HepG2 (cell line): ENCODE results near the gene FRMPD2. TPM values are rescaled to one million over a fixed set of nuclear protein-coding genes. Genes with fewer than 3 reads are reported as not detected.
A peak's percentile ranks its signal among the peaks of the same experiment; 100 is the strongest.

Source experiments
- CHCHD3 ChIP-seq: sonication (generic); formaldehyde crosslinking; IDR thresholded peaks from 2 replicates; pipeline ENCODE4 v1.8.0; 2022; ENCODE audit warnings: mild to moderate bottlenecking, missing genetic modification reagents, moderate library complexity
- DNMT3B ChIP-seq: conservative IDR thresholded peaks from 2 replicates; pipeline ENCODE4 v1.6.1; 2016; ENCODE audit warnings: missing biosample characterization, control low read depth
- FLYWCH1 ChIP-seq: sonication (generic); formaldehyde crosslinking; IDR thresholded peaks from 2 replicates; pipeline ENCODE4 v1.8.1; 2023; ENCODE audit warnings: mild to moderate bottlenecking, missing genetic modification reagents
- HOXA9 ChIP-seq: sonication (generic); formaldehyde crosslinking; IDR thresholded peaks from 2 replicates; pipeline ENCODE4 v1.8.1; 2022; ENCODE audit warnings: missing genetic modification reagents, mild to moderate bottlenecking, moderate library complexity, borderline replicate concordance
- IKZF1 ChIP-seq: fragments of 450-650 bp; IDR thresholded peaks from 2 replicates; pipeline ENCODE4 v1.7.1; 2016
- IKZF4 ChIP-seq: sonication (generic); formaldehyde crosslinking; IDR thresholded peaks from 2 replicates; pipeline ENCODE4 v1.5.1; 2020; ENCODE audit warnings: borderline replicate concordance, mild to moderate bottlenecking, low read depth, missing genetic modification reagents; ENCODE audit errors: not compliant biosample characterization
- MXD4 ChIP-seq: IDR thresholded peaks from 2 replicates; pipeline ENCODE4 v1.6.1; 2016; ENCODE audit warnings: mild to moderate bottlenecking, missing biosample characterization, missing genetic modification reagents
- NFIB ChIP-seq: sonication (generic); formaldehyde crosslinking; IDR thresholded peaks from 2 replicates; pipeline ENCODE4 v1.9.0; 2021; ENCODE audit warnings: missing genetic modification reagents, mild to moderate bottlenecking, borderline replicate concordance
- NFKBIZ ChIP-seq: IDR thresholded peaks from 2 replicates; pipeline ENCODE4 v1.6.1; 2018; ENCODE audit warnings: missing genetic modification reagents, missing compliant biosample characterization
- NFRKB ChIP-seq: fragments of 450-650 bp; IDR thresholded peaks from 2 replicates; pipeline ENCODE4 v1.6.1; 2017
- RELA ChIP-seq: sonication (generic); formaldehyde crosslinking; IDR thresholded peaks from 2 replicates; pipeline ENCODE4 v1.4.0; 2020; ENCODE audit warnings: missing genetic modification reagents
- RNF2 ChIP-seq: fragments of 450-650 bp; conservative IDR thresholded peaks from 2 replicates; pipeline ENCODE4 v1.6.1; 2016; ENCODE audit warnings: low read depth
- RXRA ChIP-seq: sonication (generic); formaldehyde crosslinking; IDR thresholded peaks from 2 replicates; pipeline ENCODE4 v1.5.1; 2020; ENCODE audit warnings: missing genetic modification reagents
- ZMAT3 ChIP-seq: sonication (generic); formaldehyde crosslinking; conservative IDR thresholded peaks from 2 replicates; pipeline ENCODE4 v1.7.0; 2021; ENCODE audit warnings: missing genetic modification reagents
- ZNF205 ChIP-seq: IDR thresholded peaks from 2 replicates; pipeline ENCODE4 v1.6.1; 2018; ENCODE audit warnings: missing biosample characterization, missing genetic modification reagents
- ZNF382 ChIP-seq: sonication (generic); formaldehyde crosslinking; IDR thresholded peaks from 2 replicates; pipeline ENCODE4 v1.5.0; 2020; ENCODE audit warnings: missing genetic modification reagents, mild to moderate bottlenecking, borderline replicate concordance
- ZNF724P ChIP-seq: sonication (generic); formaldehyde crosslinking; IDR thresholded peaks from 2 replicates; pipeline ENCODE4 v1.8.0; 2022; ENCODE audit warnings: missing genetic modification reagents, borderline replicate concordance
- ZZZ3 ChIP-seq: sonication (generic); formaldehyde crosslinking; IDR thresholded peaks from 2 replicates; pipeline ENCODE4 v1.4.0; 2020; ENCODE audit warnings: missing genetic modification reagents, mild to moderate bottlenecking, borderline replicate concordance
- polyA plus RNA-seq, 8 experiments: library from polyadenylated mRNA; depleted of rRNA in 3 of 8; stranded (reverse) in 7 of 8; unstranded in 1 of 8; fragments of >200 nt; fragmentation: Illumina TruSeq in 4 of 8; extraction: Trizol in 4 of 8; gene quantifications; 2 replicates each; pipeline versions ENCODE4 v1.2.1 to v1.2.3, GENCODE V29; 2011 to 2016; ENCODE audit warnings: low read depth in 4 of 8, missing spikeins in 1 of 8, mixed read lengths in 1 of 8; ENCODE audit not compliant: insufficient read depth in 1 of 8
- total RNA-seq, 5 experiments: library from RNA; depleted of rRNA; stranded (reverse); fragments of >200 nt; fragmentation: Illumina TruSeq; extraction: Trizol; gene quantifications; 2 replicates each; pipeline ENCODE4 v1.2.3, GENCODE V29; 2016; ENCODE audit warnings: low read depth in 1 of 5
- TF ChIP-seq, protein P1 (sequence below): sonication (generic); formaldehyde crosslinking; IDR thresholded peaks from 2 replicates; pipeline ENCODE4; 2020; ENCODE audit warnings: missing genetic modification reagents, mild to moderate bottlenecking, borderline replicate concordance
- TF ChIP-seq, protein P2 (sequence below): sonication (generic); formaldehyde crosslinking; IDR thresholded peaks from 2 replicates; pipeline ENCODE4 v1.8.0; 2022; ENCODE audit warnings: mild to moderate bottlenecking, missing genetic modification reagents, moderate library complexity
- TF ChIP-seq, protein P3 (sequence below): sonication (generic); formaldehyde crosslinking; conservative IDR thresholded peaks from 2 replicates; pipeline ENCODE4 v1.4.0; 2020; ENCODE audit warnings: missing genetic modification reagents
- TF ChIP-seq, protein P4 (sequence below): IDR thresholded peaks from 2 replicates; pipeline ENCODE4 v1.6.1; 2016

Gene FRMPD2
- total and polyA plus RNA-seq, 2 of the 13 experiments (the other 11 are each of a cell fraction or from before 2014, with no cell fraction given), result 0.45 to 1.3 TPM

DNA sequence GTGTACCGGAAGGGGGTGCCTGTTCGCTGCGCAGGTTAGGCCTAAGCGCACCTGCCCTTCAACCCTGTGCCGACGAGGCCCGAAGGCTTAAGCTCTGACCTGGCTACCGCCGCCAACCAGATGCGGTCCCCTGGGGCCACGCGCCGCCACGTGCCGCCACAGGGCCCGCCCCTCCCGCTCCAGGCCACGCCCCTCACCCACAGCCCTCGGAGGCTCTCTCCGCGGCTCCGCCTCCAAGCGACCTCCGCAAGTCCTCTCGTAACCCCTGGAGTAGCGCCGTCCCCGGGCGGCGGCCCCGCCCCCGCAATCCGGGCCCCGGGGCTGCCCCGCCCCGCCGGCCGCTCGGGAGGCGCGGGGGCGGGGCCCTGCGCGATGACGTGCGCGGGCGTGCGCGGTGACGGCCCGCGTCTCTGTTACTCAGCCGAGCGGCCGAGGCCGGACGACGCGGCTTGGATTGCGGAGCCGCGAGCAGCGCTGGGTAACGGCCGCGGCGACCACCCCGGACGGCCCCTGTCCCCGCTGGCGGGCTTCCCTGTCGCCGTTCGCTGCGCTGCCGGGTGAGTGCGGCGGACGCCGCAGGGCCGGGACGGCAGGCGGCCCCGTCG lies 31.9 kb upstream of the FRMPD2 start, which contains the start of gene MAPK8 (continued):
- TF ChIP-seq, protein P1, sequence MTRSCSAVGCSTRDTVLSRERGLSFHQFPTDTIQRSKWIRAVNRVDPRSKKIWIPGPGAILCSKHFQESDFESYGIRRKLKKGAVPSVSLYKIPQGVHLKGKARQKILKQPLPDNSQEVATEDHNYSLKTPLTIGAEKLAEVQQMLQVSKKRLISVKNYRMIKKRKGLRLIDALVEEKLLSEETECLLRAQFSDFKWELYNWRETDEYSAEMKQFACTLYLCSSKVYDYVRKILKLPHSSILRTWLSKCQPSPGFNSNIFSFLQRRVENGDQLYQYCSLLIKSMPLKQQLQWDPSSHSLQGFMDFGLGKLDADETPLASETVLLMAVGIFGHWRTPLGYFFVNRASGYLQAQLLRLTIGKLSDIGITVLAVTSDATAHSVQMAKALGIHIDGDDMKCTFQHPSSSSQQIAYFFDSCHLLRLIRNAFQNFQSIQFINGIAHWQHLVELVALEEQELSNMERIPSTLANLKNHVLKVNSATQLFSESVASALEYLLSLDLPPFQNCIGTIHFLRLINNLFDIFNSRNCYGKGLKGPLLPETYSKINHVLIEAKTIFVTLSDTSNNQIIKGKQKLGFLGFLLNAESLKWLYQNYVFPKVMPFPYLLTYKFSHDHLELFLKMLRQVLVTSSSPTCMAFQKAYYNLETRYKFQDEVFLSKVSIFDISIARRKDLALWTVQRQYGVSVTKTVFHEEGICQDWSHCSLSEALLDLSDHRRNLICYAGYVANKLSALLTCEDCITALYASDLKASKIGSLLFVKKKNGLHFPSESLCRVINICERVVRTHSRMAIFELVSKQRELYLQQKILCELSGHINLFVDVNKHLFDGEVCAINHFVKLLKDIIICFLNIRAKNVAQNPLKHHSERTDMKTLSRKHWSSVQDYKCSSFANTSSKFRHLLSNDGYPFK (CRISPR knock-in tag), result no peak
- TF ChIP-seq, protein P2, sequence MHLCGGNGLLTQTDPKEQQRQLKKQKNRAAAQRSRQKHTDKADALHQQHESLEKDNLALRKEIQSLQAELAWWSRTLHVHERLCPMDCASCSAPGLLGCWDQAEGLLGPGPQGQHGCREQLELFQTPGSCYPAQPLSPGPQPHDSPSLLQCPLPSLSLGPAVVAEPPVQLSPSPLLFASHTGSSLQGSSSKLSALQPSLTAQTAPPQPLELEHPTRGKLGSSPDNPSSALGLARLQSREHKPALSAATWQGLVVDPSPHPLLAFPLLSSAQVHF (CRISPR knock-in tag), result peak; percentile 97
- TF ChIP-seq, protein P3, sequence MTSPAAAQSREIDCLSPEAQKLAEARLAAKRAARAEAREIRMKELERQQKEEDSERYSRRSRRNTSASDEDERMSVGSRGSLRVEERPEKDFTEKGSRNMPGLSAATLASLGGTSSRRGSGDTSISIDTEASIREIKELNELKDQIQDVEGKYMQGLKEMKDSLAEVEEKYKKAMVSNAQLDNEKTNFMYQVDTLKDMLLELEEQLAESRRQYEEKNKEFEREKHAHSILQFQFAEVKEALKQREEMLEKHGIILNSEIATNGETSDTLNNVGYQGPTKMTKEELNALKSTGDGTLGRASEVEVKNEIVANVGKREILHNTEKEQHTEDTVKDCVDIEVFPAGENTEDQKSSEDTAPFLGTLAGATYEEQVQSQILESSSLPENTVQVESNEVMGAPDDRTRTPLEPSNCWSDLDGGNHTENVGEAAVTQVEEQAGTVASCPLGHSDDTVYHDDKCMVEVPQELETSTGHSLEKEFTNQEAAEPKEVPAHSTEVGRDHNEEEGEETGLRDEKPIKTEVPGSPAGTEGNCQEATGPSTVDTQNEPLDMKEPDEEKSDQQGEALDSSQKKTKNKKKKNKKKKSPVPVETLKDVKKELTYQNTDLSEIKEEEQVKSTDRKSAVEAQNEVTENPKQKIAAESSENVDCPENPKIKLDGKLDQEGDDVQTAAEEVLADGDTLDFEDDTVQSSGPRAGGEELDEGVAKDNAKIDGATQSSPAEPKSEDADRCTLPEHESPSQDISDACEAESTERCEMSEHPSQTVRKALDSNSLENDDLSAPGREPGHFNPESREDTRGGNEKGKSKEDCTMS, result no peak
- TF ChIP-seq NFRKB (no peak), ZNF724P (peak; percentile 43; the same call in 1 of the 2 replicates), CHCHD3 (peak; percentile 82; the same call in 1 of the 2 replicates), RXRA (CRISPR knock-in tag) (peak; percentile 82), DNMT3B (CRISPR knock-in tag) (no peak; the same call in 1 of the 2 replicates), IKZF1 (no peak), ZNF382 (CRISPR knock-in tag) (no peak), HOXA9 (CRISPR knock-in tag) (peak; percentile 81; the same call in 1 of the 2 replicates), RNF2 (peak; percentile 95), ZMAT3 (peak; percentile 53; the same call in 1 of the 2 replicates), ZZZ3 (CRISPR knock-in tag) (peak; percentile 73; the same call in 1 of the 2 replicates), FLYWCH1 (no peak), NFKBIZ (CRISPR knock-in tag) (no peak), RELA (CRISPR knock-in tag) (no peak), IKZF4 (CRISPR knock-in tag) (peak; percentile 71), NFIB (CRISPR knock-in tag) (no peak), MXD4 (CRISPR knock-in tag) (peak; percentile 89), ZNF205 (CRISPR knock-in tag) (0 out of 2 replicates have a peak, but pooled peaks have one; percentile 21)
- TF ChIP-seq, protein P4, sequence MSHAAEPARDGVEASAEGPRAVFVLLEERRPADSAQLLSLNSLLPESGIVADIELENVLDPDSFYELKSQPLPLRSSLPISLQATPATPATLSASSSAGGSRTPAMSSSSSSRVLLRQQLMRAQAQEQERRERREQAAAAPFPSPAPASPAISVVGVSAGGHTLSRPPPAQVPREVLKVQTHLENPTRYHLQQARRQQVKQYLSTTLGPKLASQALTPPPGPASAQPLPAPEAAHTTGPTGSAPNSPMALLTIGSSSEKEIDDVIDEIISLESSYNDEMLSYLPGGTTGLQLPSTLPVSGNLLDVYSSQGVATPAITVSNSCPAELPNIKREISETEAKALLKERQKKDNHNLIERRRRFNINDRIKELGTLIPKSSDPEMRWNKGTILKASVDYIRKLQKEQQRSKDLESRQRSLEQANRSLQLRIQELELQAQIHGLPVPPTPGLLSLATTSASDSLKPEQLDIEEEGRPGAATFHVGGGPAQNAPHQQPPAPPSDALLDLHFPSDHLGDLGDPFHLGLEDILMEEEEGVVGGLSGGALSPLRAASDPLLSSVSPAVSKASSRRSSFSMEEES (CRISPR knock-in tag), result peak; percentile 72
